H1 (cell line): Measurements from ENCODE around the gene JDP2. TPM values are rescaled to one million over a fixed set of nuclear protein-coding genes. Genes with fewer than 3 reads are reported as not detected.

Experiments
- CTCF ChIP-seq, 3 experiments: IDR thresholded peaks; 1 replicate in 2 of 3; 2 replicates in 1 of 3; pipeline versions ENCODE4 v1.5.1 to v1.6.1; 2011; ENCODE audit warnings: low read length in 3 of 3, mild to moderate bottlenecking in 3 of 3, inconsistent platforms in 2 of 3, low read depth in 1 of 3, moderate library complexity in 1 of 3; ENCODE audit not compliant: insufficient read depth in 1 of 3; ENCODE audit errors: control extremely low read depth in 1 of 3
- E2F6 ChIP-seq: IDR thresholded peaks from 2 replicates; pipeline ENCODE4 v1.6.1; 2012; ENCODE audit warnings: inconsistent platforms
- TEAD4 ChIP-seq: IDR thresholded peaks from 2 replicates; pipeline ENCODE4 v1.6.1; 2012; ENCODE audit warnings: low read depth, low read length, inconsistent platforms, mixed read lengths
- polyA plus RNA-seq, 7 experiments: library from polyadenylated mRNA; depleted of rRNA in 3 of 7; stranded (reverse) in 5 of 7; unstranded in 2 of 7; fragments of >200 nt in 5 of 7; fragments of 200-250 nt in 2 of 7; gene quantifications; 1 replicate in 5 of 7; 2 replicates in 1 of 7; 4 replicates in 1 of 7; pipeline versions ENCODE4 v1.2.1 to v1.2.3, GENCODE V29; 2011 to 2013; ENCODE audit warnings: missing spikeins in 2 of 7, mixed read lengths in 2 of 7
- total RNA-seq: library from RNA; stranded (reverse); fragmentation: NEBNext Ultra II Directional; extraction: Animal tissue kit (Norgen Biotek cat#: 25700); gene quantifications from 2 replicates; pipeline ENCODE4 v1.2.1, GENCODE V29; 2021

JDP2 gene
- total and polyA plus RNA-seq, 2 of the 8 experiments (the other 6 are each of a cell fraction or from before 2014, with no cell fraction given) = 8.9 to 27.2 TPM

GRCh38 chr14:75429562-75429961 lies 1.7 kb downstream of the JDP2 start (continued):
- TF ChIP-seq CTCF (IDR thresholded peaks at IDR 0.05; ENCODE audit: control extremely low read depth in 1 of 3, insufficient read depth in 1 of 3, low read depth in 1 of 3, low read length in 3 of 3) (no peak), E2F6 (no peak), TEAD4 (no peak)
